Activated T-helper 9 cell treated with anti-CD3 and anti-CD28 coated beads, Interleukin-2, amount 50 U/mL, for 16 hours (primary cell): ENCODE data around the gene TSPAN12.

Source experiments
- DNase-seq: peaks from one replicate; pipeline ENCODE4 v3.0.0-alpha.2; 2020; ENCODE audit warnings: low read depth

The TSPAN12 gene

GRCh38 chr7:120842121-120842621 lies 15.8 kb downstream of the TSPAN12 start:
- no peak for DNase-seq

GRCh38 chr7:120841608-120842007 lies 16.3 kb downstream of the TSPAN12 start:
- no peak for DNase-seq

GRCh38 chr7:120838281-120838682 lies 19.7 kb downstream of the TSPAN12 start:
- no peak for DNase-seq

GRCh38 chr7:120837599-120837998 lies 20.3 kb downstream of the TSPAN12 start:
- no peak for DNase-seq

GRCh38 chr7:120836556-120837115 lies 21.3 kb downstream of the TSPAN12 start:
- no peak for DNase-seq

GRCh38 chr7:120834726-120835125 lies 23.2 kb downstream of the TSPAN12 start:
- no peak for DNase-seq

- DNase-seq: no peak
Observed at GRCh38 chr7:120833546-120833945, 24.4 kb downstream of the TSPAN12 start.

GRCh38 chr7:120832803-120833202 lies 25.1 kb downstream of the TSPAN12 start:
- DNase-seq: no peak

- no peak for DNase-seq
Observed at GRCh38 chr7:120831260-120831659, 26.7 kb downstream of the TSPAN12 start.

GRCh38 chr7:120829487-120829886 lies 28.5 kb downstream of the TSPAN12 start:
- DNase-seq: no peak

GRCh38 chr7:120828528-120828927 lies 29.4 kb downstream of the TSPAN12 start:
- no peak for DNase-seq

GRCh38 chr7:120827371-120828118 lies 30.4 kb downstream of the TSPAN12 start:
- DNase-seq: no peak

- no peak for DNase-seq
Observed at GRCh38 chr7:120825576-120825975, 32.4 kb downstream of the TSPAN12 start.

GRCh38 chr7:120825152-120825551 lies 32.8 kb downstream of the TSPAN12 start:
- DNase-seq: no peak

- DNase-seq: no peak
Observed at GRCh38 chr7:120819861-120820260, 38.1 kb downstream of the TSPAN12 start.

- no peak for DNase-seq
Observed at GRCh38 chr7:120817851-120818250, 40.1 kb downstream of the TSPAN12 start.

- DNase-seq: no peak
Observed at GRCh38 chr7:120814253-120814939, 43.5 kb downstream of the TSPAN12 start.

- DNase-seq: no peak
Observed at GRCh38 chr7:120813546-120814252, 44.2 kb downstream of the TSPAN12 start.

- DNase-seq: no peak
Observed at GRCh38 chr7:120813089-120813488, 44.9 kb downstream of the TSPAN12 start.

- DNase-seq: no peak
Observed at GRCh38 chr7:120809260-120809659, 48.7 kb downstream of the TSPAN12 start.

GRCh38 chr7:120807390-120807789 lies 50.6 kb downstream of the TSPAN12 start:
- DNase-seq: no peak

- no peak for DNase-seq
Observed at GRCh38 chr7:120806669-120807068, 51.3 kb downstream of the TSPAN12 start.
